ENCODE measurements around the gene SIGLEC10.
"Not testable (repeated sequence)": the region's sequence is repeated elsewhere in the genome, so short reads cannot be mapped to it uniquely, and the experiment has no call there.

Gene SIGLEC10

DNA sequence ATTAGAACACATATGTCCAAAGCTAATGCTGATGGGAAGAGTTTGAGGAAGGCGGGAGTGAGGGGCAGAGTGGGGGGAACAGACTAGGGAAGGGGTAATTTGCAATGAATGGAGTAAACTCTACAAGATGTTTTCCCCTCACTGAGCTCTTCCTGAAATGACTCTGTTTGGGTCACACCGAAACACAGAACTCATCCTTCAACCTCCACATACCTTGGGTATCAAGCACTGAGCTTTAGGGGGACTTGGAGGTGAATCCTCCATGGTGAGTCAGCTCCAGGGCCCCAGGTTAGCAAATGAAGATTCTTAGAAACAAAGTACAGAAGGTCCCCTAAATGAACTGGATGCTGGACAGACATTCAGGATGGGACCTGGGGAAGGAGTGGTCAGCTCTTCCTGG, 1.3 kb upstream of the SIGLEC10 start:
- Histone ChIP-seq H3K4me1 (ENCODE audit: control insufficient read depth in 1 of 2, insufficient read depth in 1 of 2, low read depth in 1 of 2, low read length in 1 of 2) (peaks cover 43 to 45% of the 10 kb centered on the region in 2 experiments), H3K9me3 (no peaks in the 10 kb centered on the region), H3K36me3 (peaks cover 19% of the 10 kb centered on the region), H3K4me3 (ENCODE audit: low read depth in 1 of 2, low read length in 1 of 2) (no peak overlapping the region), H3K27me3 (peaks cover 11% of the 10 kb centered on the region), H3K27ac (peak overlapping the region; percentile 98)
- TF ChIP-seq, protein P1, sequence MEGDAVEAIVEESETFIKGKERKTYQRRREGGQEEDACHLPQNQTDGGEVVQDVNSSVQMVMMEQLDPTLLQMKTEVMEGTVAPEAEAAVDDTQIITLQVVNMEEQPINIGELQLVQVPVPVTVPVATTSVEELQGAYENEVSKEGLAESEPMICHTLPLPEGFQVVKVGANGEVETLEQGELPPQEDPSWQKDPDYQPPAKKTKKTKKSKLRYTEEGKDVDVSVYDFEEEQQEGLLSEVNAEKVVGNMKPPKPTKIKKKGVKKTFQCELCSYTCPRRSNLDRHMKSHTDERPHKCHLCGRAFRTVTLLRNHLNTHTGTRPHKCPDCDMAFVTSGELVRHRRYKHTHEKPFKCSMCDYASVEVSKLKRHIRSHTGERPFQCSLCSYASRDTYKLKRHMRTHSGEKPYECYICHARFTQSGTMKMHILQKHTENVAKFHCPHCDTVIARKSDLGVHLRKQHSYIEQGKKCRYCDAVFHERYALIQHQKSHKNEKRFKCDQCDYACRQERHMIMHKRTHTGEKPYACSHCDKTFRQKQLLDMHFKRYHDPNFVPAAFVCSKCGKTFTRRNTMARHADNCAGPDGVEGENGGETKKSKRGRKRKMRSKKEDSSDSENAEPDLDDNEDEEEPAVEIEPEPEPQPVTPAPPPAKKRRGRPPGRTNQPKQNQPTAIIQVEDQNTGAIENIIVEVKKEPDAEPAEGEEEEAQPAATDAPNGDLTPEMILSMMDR (IDR thresholded peaks at IDR 0.05): no peak

DNA sequence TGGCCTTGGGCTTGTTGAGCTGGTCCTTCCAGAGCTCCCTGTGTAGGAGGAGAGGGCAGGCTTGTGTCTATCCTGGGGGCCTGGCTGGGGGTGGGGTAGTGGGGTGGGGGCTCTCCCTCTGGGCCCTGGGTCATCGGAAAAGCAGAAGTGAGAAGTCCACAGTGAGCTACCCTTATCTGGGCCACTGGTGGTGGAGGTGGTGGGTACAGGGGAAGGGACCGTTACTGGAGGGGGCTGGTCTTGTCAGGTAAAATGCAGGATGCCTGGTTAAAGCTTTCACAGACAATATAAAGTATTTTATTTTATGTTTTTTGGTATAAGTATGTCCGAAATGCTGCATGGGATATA, 342 bp upstream of the SIGLEC10 start:
- Histone ChIP-seq H3K27ac (peak overlapping the region; percentile 98), H3K27me3 (peaks cover 11% of the 10 kb centered on the region), H3K4me1 (ENCODE audit: control insufficient read depth in 1 of 2, insufficient read depth in 1 of 2, low read depth in 1 of 2, low read length in 1 of 2) (peaks cover 43 to 45% of the 10 kb centered on the region in 2 experiments), H3K36me3 (peaks cover 28% of the 10 kb centered on the region), H3K9me3 (no peaks in the 10 kb centered on the region), H3K4me3 (ENCODE audit: low read depth in 1 of 2, low read length in 1 of 2) (peak overlapping the region; percentile 62 to 64)
- TF ChIP-seq, protein P1 (IDR thresholded peaks at IDR 0.05): no peak

DNA sequence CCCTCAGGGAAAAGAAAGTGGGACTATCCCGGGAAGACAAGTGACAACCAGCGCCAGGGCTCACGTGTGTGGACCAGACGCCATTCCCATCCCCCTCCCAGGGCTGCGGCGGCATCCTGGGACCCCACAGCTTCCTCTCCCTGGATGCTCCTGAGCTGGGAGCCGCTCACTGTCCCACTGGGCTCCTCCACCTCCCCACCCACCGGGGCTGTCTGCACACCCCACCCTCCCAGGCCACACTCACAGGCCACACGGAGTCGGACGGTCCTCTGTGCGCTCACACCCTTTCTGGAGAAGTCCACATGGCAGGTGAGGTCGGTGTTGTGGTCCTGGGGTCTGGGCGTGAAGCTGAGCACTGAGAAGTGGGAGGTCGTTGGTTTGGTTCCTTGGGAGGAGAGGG, 1.0 kb downstream of the SIGLEC10 start:
- H3K4me1 ChIP-seq (ENCODE audit: control insufficient read depth in 1 of 2, insufficient read depth in 1 of 2, low read depth in 1 of 2, low read length in 1 of 2): peaks cover 36 to 40% of the 10 kb centered on the region in 2 experiments
- H3K4me3 ChIP-seq (ENCODE audit: low read depth in 1 of 2, low read length in 1 of 2): peak overlapping the region; percentile 62 to 64
- peaks cover 42% of the 10 kb centered on the region for H3K36me3 ChIP-seq
- peak overlapping the region; percentile 98 for H3K27ac ChIP-seq
- not testable (repeated sequence) for H3K27me3 ChIP-seq, H3K9me3 ChIP-seq

DNA sequence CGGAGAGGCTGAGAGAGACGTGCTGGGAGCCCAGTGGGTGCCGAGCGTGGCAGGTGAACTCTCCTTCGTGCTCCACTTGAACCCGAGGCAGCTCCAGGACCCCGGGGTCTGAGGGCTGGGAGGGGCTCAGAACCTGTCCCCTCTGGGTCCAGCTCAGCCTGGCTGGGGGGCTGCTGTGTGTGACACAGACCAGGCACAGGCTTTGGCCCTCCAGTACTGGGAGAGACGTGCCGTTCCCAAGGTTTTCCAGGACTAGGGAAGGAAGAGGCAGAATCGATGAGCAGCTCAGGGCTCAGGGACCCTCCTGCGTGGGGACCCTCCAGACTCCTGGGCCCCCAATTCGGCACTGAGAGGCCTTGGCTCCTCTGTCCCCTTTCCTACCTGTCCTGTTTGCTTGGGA, 2.3 kb downstream of the SIGLEC10 start:
- no peaks in the 10 kb centered on the region for H3K27me3 ChIP-seq
- H3K27ac ChIP-seq: no peak overlapping the region
- TF ChIP-seq, protein P1 (IDR thresholded peaks at IDR 0.05): no peak
- peaks cover 51% of the 10 kb centered on the region for H3K36me3 ChIP-seq
- no peaks in the 10 kb centered on the region for H3K9me3 ChIP-seq
- peaks cover 28 to 33% of the 10 kb centered on the region in 2 experiments for H3K4me1 ChIP-seq (ENCODE audit: control insufficient read depth in 1 of 2, insufficient read depth in 1 of 2, low read depth in 1 of 2, low read length in 1 of 2)
- no peak overlapping the region for H3K4me3 ChIP-seq (ENCODE audit: low read depth in 1 of 2, low read length in 1 of 2)

DNA sequence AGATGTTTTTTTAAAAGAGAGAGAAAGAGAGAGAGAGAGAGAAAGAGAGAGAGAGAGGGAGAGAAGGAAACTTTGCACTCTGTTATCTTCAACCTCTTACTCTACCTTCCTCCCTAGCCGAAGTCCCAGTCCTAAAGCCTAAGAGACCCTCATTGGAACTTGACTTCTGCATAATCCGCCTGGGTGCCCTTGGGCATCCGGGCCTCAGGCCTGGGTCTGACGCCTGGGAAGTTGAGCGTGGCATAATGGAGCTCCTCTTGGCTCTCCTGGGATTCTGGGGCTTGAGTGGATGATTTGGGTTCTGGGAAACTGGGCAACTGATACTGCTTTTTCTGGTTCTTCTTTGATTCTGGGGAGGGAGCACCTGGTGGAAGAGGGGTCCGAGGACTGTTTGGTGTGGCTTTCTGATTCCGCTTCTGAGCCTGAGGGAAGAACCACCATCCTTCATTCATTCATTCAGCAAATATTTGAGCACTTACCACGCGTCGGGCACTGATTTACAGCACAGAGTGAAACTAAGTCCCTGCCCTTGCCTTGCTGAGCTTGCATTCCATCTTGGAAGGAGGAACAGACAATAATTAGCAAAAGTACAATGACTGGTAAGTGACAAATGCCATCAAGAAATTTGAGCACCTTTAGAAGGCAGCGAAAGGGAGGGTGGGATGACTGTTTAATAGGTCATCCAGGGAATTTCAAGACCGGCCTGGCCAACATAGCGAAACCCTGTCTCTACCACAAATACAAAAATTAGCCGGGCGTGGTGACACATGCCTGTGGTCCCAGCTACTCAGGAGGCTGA, 6.3 kb downstream of the SIGLEC10 start:
- H3K27ac ChIP-seq: no peak overlapping the region
- H3K4me1 ChIP-seq (ENCODE audit: control insufficient read depth in 1 of 2, insufficient read depth in 1 of 2, low read depth in 1 of 2, low read length in 1 of 2): peaks cover 38 to 39% of the 10 kb centered on the region in 2 experiments
- no peak overlapping the region for H3K4me3 ChIP-seq (ENCODE audit: low read depth in 1 of 2, low read length in 1 of 2)
- no peaks in the 10 kb centered on the region for H3K9me3 ChIP-seq
- TF ChIP-seq, protein P1 (IDR thresholded peaks at IDR 0.05): no peak
- no peaks in the 10 kb centered on the region for H3K27me3 ChIP-seq
- peaks cover 51% of the 10 kb centered on the region for H3K36me3 ChIP-seq

DNA sequence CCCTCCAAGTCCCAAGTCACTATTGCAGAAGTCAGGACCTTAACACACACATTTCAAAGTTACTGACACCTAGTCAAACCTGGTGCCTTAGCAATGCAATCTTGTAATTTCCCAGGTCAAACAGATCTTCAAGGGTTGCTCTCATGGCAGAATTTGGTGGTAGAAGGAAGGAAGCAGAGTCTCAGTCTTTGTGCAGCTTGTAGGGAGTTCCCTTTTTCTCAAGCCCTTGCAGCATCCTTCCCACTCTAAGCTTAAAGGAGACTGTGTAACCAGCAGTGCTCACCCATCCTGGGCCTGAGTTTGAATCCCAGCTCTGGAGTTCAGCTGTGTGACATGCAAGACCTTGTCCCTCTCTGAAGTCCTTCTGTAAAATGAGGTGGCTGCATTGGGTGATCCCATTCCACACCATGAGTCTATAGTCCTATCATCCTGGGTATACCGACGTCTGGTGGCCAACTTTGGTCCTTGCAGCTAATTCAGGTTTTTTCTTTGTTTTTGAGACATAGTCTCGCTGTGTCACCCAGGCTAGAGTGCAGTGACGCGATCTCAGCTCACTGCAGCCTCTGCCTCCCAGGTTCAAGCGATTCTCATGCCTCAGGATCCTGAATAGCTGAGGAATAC, 9.8 kb downstream of the SIGLEC10 start:
- peak overlapping the region; percentile 92 for H3K27ac ChIP-seq
- H3K36me3 ChIP-seq: peaks cover 21% of the 10 kb centered on the region
- TF ChIP-seq, protein P1 (IDR thresholded peaks at IDR 0.05): no peak
- no peaks in the 10 kb centered on the region for H3K27me3 ChIP-seq
- H3K4me1 ChIP-seq (ENCODE audit: control insufficient read depth in 1 of 2, insufficient read depth in 1 of 2, low read depth in 1 of 2, low read length in 1 of 2): peaks cover 43 to 44% of the 10 kb centered on the region in 2 experiments
- no peaks in the 10 kb centered on the region for H3K9me3 ChIP-seq
- H3K4me3 ChIP-seq (ENCODE audit: low read depth in 1 of 2, low read length in 1 of 2): peak overlapping the region in 1 of 2 experiments; percentile 29
